Uterus (tissue), 2 donors: ENCODE data around the gene TUBB6.

ENCODE experiments used
- CTCF ChIP-seq, 4 experiments: fragments of 200-600 bp in 2 of 4; fragments of 450-650 bp in 2 of 4; sonication (generic) in 2 of 4; IDR thresholded peaks; one replicate each; pipeline ENCODE4 v1.5.1; 2016 to 2019; ENCODE audit warnings: antibody characterized with exemption in 4 of 4, mild to moderate bottlenecking in 2 of 4, moderate library complexity in 1 of 4
- POLR2A ChIP-seq, 2 donors: fragments of 450-650 bp; IDR thresholded peaks; one replicate each; pipeline ENCODE4 v1.6.1; 2016; ENCODE audit warnings: antibody characterized with exemption in 2 of 2, mild to moderate bottlenecking in 1 of 2, moderate library complexity in 1 of 2

GRCh38 chr18:12329125-12329698 is 21.2 kb downstream of the TUBB6 start:
- no peak for TF ChIP-seq CTCF (IDR thresholded peaks at IDR 0.05)
- no peak for TF ChIP-seq POLR2A (IDR thresholded peaks at IDR 0.05)
